CD4-positive, alpha-beta T cell treated with Interleukin-6 at 100 ng/mL for 8 hours (primary cell): Measurements from ENCODE around the gene SIPA1L3.

Source experiments
- DNase-seq: peaks from one replicate; pipeline ENCODE4 v3.0.0-alpha.2; 2020; ENCODE audit warnings: mixed read lengths, low spot score

SIPA1L3 gene

DNA sequence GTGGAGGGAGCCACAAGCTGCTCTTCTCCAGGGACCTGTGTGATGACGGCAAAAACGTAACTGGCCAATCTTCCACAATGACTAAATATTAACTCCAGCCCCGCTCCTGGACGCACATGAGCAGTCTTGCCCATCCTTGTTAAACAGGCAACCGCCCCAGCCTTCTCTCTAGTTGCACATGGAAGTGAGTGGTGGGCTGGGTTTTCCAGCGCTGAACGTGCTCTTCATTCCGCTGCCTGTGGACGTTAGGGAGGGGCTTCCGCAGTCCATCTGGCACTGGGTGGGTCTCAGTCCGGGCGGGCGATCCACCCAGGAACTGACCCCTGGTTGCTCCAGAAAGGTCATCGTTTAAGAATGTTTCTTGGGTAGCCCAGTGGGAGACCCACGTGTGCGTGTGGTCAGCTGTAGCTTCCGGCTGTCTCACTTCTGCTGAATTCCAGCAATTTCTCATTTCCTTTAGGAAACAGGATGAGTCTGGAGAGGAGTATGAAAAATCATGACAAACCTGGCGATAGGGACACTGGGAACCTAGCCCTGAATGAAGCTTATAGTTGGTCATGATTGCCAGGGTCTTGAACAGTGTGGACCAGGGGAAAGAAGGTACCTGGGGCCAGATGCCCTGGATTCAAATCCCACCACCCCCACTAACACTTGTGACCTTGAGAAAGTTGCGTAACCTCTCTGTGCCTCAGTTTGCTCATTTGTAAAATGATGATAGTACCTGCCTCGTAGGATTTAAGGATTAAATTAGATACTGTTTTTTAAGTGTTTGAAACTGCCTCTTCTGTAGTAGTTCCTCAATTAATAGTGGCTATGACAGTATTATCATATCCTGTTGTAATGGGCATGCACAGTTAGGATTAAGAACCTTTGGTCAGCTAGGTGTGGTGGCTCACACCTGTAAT, 92.6 kb downstream of the SIPA1L3 start:
- no peak for DNase-seq

DNA sequence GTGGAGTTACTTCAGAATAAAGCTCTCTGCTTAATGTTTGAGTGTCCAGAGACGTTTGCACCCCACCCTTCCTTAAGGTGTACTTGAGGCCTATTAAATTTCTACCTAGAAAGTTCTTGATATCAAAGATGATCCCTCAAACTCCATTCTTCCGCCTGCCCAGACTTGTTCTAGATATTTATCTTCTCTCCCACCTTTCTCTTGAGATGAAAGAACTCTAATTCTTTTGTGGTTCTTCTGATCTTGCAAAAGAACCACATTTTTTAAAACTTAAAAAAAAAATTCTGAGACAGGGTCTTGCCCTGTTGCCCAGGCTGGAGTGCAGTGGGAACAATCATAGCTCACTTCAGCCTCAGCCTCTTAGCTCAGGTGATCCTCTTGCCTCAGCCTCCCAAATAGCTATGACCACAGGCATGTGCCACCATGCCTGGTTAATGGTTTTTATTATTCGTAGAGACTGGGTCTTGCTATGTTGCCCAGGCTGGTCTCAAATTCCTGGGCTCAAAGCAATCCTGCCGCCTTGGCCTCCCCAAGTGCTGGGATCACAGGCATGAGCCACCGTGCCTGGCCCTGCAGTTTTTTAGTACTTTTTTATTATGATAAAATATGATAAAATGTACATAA, 94.3 kb downstream of the SIPA1L3 start:
- DNase-seq = no peak

DNA sequence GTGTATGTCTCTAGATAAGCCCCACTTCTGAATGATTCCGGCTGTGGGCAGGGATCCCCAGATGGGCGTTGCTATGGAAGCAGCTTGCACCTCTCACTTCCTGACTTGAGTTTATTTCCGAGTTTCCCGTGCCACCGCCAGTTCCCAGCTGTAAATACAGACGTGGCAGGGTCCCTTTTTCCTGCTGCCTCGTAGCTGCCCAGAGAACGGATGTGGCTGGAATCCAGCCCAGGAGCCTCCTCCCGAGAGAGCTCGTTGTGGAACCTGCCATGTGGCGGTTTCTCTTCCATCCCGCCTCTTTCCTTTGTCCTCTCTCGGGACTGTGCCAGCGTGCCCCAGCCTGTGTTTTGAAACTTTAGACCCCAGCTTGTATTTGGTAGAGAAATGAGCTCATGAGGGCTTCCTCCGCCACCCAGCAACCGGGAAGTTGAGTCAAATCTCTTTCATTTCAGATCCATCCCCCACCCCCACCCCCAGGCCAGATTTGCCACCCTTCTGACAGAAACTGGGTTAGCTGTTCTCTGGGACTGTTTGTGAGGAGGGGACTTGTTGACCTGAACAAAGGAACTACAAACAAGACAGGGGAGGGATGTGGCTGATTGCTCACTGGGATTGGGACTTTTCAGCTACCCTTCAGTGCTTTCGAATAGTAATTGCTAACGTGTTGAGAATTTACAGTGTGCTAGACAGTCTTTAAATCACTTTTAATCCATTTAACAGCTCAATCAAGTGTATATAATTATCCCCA, 96.6 kb downstream of the SIPA1L3 start:
- peak; percentile 3 for DNase-seq

DNA sequence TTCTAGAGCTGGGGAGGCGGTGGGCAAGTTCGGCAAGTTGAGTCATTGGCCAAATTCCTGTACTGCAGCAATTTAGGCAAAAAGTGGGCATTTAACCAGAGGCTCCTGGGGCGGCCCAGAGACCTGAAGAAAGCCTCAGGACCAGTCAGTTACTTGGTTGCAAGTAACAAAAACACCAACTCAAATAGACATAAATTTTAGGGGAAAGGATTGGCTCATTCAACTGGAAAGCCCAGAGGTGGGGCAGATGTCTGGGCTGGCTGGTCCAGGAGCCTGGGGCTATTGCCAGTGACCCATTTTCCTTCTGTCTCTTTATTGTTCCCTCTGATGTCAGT, 97.1 kb downstream of the SIPA1L3 start:
- no peak for DNase-seq

DNA sequence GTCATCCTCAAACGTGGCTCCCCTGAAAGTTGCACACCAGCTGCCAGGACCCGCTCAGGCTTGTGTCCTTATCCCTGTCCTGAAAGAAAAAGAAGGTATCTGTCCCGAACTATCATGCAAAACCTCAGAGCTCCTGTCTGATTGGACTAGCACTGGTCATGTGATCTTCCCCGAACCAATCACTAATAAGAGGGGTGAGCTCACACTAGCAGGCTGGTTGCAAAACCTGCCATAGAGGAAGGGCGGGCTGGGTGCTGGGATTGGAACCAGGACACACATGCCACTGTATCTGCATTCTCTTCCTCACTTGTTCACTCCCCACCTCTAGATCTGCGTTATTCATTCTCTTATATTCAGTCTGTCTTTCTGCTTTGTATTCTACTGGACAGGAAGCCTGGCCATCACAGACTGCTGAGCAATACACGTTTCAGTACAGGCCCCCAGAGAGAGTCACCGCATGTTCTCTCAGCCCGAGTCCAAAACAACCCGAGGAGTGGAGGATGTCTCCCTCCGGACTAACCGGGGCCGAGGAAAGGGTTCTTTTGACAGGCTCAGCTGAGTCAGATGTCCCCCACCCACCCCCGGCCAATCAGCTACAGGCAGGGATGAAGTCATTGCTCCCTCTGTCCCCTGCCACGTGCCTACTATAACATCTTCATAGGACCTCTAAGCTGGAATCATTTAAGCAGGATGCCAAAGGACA, 97.7 kb downstream of the SIPA1L3 start:
- DNase-seq = no peak

DNA sequence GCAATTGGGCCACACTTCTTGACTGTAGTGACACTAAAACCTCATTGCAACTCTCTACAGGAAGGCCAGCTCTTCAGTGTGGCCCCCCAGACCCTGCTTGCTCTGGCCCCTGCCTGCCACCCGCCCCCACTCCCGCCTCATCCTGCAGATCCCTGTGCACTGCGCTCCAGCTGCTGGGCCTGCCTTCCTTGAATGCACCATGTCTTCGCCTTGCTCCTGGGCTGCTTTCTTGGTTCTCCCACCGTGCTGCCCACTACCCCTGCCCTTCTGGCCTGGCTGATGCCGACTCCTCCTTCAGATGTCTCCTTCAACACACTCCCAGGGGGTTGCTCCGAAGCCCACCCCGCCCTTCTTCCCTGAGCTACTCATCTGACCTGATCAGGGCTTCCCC, 98.2 kb downstream of the SIPA1L3 start:
- DNase-seq = no peak

DNA sequence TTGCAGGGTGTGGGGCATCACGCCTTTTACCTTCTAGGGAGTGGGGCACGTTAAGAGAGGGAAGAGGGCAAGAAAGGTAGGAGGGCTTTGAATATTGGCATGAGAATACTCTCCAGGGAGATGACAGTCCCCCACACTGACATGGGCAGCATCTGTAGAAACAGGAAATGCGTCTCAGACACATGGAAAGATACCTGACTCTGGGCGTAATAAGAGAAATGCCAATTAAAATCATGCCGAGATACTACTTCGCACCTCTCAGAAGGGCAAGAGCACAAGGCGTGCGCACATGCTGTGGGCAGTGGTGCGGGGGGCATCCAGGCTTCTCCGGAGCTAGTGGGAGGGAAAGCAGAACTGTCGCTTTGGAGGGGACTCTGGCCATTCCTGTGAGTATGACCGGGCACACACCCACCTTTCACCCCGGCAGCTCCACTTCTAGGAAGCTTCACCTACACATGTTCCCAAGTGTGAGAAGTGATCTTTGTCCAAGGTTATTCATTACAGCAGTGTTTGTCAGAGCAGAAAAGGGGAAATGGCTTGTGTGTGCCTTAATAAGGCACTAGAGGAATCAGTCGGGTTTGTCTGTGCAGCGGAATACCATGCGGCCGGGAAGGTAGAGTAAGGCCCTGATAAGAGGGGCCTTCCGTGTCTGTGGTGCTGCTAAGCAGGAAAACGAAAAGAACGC, 99.5 kb downstream of the SIPA1L3 start:
- no peak for DNase-seq

DNA sequence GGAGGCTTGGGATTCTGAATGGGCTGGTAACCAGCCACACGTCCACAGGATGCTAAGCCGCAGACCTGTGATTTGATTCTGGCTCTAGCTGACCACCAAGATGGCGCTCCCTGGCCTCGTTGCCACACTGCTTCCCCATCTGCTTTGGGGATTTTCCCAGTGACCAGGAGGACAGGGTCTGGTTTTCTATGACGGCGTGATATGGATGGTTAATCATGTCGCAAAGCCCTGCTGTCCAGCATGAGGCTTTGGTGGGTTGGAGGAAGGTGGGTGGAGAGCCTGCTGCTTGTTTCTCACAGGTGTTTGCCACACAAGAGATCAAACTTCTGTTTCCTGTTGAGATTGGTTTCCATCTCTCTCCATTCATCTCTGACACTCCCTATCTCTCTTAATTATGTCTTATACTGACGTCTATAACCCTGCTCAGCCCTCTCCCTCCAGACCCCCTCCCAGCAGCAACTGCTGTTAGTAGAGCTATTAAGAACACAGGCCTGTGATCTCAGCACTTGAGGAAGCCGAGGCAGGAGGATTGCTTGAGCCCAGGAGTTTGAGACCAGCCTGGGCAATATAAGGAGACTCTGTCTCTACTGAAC, 102.7 kb downstream of the SIPA1L3 start:
- no peak for DNase-seq

DNA sequence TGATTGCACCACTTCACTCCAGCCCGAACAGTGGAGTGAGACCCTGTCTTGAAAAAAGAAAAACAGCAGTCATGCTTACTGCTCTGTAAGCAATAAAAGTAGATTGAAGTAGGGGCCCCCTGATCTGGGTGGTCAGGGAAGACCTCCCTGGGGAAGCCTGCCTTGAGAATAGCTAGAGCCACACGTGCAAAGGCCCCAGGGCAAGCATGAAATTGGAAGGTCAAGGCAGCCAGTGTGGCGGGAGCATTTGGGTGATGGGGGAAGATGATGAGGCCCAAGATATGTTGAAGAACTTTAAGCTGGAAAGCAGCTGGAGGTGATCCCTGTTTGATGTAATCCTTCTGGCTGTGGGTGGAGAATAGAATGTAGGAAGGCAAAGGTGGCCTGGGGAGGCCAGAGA, 104.4 kb downstream of the SIPA1L3 start:
- no peak for DNase-seq

DNA sequence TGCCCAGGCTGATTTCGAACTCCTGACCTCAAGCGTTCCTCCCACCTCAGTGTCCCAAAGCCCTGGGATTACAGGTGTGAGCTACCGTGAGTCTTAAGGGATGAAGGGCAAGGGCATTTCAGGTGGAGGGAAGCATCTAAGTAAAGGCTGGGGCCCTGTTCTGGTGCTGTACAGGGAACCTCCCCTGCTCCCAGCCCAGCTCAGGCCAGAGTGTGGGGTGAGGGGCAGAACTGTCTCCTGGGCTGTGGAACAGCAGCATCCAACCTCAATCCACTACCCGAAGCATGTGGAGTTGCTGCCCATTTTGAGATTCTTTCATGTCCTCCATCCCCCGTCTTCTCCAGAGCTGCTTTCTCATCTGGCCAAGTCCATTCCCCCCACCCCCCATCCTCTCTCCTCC, 105.3 kb downstream of the SIPA1L3 start:
- DNase-seq = no peak

DNA sequence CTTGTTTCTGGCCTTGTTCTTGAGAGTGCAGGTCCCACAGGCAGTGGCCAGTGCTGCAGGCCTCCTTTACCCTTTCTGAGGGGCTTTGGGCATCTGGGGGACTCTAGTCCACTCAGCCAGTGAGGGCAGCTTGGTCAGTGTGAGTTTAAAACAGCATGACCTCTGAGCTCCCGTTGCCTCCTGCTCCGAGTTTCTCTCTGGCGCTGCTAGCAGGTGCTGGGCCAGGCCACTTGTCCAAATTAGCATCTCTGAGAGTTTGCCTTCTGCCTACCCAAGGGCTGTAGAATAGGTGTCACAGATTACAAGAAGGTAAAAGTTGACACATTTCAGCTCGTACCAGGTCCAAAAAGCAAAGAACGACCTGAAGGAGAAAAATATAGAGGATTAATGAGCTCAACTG, 105.9 kb downstream of the SIPA1L3 start:
- no peak for DNase-seq

DNA sequence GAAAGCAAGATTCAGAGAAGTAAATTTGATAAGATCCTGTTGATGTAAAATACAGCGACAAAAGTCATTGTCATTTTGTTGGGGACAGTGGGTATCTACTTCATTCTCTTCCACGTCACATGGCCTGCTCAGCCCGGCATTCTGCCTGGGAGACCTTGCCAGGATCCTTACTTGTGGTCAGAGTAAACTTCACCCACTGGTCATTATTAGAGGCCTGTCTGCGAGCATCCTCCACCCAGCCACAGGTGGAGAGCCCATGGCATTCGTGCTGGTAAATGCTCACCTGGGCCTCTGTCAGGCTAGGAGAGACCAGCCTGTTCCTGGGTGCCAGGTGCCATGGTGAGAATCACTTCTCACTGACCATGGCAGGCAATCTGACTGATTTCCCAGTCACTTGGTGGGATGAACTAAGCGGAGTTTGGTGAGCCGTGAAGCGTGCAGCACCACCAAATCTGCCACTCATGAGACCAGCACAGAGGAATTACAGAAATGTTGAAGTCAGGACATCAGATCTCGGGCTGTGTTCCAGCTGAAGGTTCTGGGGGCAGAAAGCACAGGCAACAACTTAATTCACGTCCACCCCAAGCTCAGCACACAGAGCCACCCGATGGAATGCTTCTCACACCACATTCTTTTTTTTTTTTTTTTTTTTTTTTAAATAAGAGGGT, 107.0 kb downstream of the SIPA1L3 start:
- no peak for DNase-seq

DNA sequence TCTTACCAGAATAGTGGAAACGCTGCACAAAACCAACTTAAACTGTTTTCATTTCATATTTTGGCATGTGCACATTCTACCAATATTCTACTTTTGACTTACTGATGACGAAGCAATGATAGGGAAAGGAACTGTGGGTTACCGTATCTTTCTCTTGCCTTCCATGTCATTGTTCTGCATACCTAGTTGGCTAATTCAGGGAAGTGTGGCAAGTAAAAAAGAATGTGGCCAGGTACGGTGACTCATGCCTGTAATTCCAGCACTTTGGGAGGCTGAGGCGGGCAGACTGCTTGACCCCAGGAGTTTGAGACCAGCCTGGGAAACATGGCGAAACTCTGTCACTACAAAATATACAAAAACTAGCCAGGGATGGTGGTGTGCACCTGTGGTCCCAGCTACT, 108.2 kb downstream of the SIPA1L3 start:
- no peak for DNase-seq

DNA sequence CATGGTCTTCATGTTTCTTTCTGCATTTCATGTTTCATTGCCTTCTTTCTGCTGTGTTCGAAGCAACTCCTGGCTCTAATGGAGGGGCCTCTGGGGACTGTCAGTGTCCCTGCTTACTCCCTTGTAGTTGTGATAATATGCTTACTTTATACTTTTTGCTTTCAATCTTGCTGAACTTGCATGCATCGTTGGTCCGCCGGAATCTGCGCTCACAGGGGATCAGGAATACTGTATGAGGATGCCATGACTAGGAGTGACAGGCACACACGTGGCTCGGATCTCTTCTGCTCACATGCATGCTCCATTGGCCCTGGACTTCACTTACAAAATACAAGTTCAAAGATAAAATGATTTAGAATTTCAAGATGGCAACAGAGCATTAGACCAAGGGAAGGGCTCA, 108.8 kb downstream of the SIPA1L3 start:
- no peak for DNase-seq

DNA sequence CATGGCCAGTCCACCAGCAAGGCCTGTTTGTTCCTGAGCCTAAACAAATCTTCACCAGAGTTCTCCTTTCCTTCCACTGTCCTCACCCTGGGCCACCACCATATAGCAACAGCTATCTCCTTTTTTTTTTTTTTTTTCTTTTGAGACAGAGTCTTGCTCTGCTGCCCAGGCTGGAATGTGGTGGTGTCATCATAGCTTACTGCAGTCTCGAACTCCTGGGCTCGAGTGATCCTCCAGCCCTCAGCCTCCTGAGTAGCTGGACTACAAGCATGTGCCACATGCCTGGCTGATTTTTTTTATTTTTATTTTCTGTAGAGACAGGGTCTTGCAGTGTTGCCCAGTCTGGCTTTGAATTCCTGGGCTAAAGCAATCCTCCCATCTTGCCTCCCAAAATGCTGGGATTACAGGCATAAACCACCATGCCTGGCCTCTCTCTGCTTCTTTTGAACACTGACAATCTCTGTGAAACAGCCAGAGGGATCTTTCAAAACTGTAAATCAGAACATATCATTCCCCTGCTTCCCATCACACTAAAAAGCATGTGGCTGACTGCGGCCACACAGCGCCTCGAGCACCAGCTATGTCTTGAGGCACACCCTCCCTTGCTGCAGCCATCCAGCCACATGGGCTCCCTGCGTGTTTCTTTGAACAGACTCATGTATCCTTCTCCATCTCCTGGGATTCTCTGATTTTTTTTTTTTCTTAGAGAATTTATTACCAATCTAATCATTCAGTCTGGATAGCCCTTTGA, 110.6 kb downstream of the SIPA1L3 start:
- DNase-seq = no peak

DNA sequence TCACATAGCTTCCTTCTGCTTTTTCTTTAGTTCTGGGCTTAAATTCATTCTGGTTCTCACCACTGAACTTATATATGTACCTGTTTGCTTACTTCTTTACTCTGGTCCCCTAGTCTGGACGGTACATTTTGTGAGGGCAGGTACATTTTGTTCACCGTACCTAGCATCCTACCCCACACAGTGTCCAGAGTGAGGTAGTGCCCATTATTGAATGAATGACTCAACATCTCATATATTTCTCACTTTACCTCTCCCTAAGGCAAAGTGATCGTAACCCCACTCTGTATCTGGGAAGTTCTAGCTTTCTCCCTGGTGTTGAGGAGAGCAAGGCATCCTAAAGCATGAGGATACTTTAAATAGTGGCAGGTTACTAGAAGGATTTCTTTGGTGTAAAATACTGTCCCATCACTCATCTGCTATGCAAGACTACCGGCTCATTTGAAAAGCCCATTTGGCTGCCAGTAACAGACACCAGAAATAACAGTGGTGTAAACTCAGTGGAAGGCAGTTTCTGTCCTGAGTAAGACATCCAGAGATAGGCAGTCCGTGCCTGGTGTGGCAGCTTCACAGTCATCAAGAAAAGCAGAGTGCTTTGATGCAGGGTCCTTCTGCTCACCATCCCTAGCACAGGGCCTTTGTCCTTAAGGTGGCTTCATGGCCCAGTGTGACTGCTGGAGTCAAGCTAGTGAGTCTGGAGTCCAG, 111.8 kb downstream of the SIPA1L3 start:
- no peak for DNase-seq

DNA sequence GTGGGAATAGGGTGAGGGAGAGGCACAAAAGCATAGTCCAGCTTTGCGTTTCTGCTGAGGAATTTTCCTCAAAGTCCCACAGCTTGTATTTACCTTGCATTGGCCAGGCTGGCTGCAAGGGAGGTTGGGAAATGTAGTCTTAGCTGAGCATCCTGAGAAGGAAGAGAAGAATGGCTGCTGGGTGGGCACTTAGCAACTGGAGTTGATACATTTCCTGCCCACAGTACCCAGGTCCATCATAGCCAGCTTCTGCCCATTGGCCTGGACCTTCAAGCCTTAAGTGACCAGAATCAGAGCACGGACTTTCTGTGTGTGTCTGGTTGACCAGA, 112.4 kb downstream of the SIPA1L3 start:
- no peak for DNase-seq

DNA sequence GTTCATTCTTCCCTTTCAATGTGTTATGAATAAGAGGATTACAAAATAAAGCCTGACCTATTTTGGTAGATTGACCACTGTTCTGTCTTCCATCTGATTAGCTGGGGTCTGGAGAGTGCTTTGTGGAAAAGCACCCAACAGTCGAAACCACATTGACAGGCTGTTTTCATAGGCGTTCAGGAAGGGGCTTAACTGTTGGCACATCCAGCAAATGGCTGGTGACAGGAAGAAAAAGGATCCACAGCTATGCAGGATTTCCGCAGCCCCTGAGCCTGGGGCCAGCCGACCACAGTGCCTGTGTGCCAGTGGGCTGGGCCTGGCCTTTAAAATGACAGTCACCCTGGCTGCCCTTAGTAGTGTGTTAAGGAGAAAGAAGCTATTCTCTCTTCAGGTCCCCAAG, 113.3 kb downstream of the SIPA1L3 start:
- DNase-seq = no peak

DNA sequence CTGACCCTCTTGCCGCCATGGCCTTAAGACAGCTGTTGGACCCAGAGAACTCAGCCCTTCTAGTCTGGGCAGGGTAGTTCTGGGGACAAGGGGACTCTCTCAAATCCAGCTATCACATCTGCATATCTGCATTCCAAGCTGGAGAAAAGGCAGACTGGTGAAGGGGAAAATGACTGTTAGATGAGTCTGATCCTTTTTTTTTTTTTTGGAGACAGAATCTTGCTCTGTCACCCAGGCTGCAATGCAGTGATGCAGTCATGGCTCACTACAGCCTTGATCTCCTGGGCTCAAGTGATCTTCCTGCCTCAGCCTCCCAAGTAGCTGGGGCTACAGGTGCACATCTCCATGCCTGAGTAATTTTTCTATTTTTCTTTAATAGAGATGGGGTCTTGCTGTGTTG, 114.3 kb downstream of the SIPA1L3 start:
- no peak for DNase-seq
